SK-MEL-5 (cell line): ENCODE results near the gene PLXNA4. TPM values are rescaled to one million over a fixed set of nuclear protein-coding genes. Genes with fewer than 3 reads are reported as not detected.

Experiments
- DNase-seq: peaks from one replicate; pipeline ENCODE4 v3.0.0-alpha.2; 2016; ENCODE audit warnings: low read depth, low spot score
- in situ Hi-C: cut with HindIII; loops from 2 replicates; pipeline ENCODE4 v1.10.0; 2016; ENCODE audit warnings: low sequenced_read_pairs, high pct_unique_total_duplicates, low pct_unique_long_range_greater_than_20kb
- total RNA-seq: library from RNA; depleted of rRNA; stranded (reverse); fragments of >200 nt; shearing (Covaris generic); gene quantifications from 2 replicates; pipeline ENCODE4 v1.2.3, GENCODE V29; 2014

The PLXNA4 gene
- total RNA-seq, 1 experiment from 2014 or later = 0.18 TPM

DNA sequence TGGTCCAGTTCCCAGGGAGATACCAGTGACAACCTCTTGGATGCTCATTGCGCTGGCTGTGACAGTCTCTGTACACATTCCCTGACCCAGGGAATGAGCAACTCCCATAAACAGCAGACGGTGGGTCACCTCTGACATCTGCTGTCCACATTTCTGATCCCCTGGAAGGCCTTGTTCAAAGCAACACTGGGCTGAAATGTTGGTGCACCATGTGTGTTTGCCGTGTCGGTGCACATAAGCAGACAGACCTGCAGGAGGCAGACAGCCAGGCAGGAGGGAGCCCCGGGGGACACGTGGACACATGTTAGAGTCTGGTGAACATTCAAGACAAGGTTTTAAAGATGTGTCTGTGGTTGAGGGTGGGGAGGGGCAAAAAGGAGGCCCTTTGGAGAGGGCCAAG lies 254.9 kb downstream of the PLXNA4 start:
- in situ Hi-C loops = no loop called here
- peak; percentile 34 for DNase-seq

DNA sequence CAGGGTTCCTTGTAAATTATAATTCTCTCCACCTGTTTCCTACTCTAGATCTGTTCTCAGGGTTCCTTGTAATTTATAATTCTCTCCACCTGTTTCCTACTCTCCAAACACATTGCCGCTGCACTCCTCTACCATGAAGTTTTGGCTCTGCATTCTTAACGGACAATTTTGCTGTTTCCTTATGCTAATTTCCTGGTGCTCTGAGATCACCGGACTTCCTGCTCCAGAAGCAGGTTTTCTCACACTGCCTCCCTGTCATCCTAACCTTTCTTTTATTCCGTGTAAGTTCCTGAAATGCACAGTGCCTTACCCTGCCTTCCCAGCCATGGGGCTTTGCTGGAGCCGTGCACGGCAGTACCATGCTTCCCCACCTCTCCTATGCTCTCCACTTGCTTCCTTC lies 256.8 kb downstream of the PLXNA4 start:
- in situ Hi-C loops = no loop called here
- DNase-seq = no peak

DNA sequence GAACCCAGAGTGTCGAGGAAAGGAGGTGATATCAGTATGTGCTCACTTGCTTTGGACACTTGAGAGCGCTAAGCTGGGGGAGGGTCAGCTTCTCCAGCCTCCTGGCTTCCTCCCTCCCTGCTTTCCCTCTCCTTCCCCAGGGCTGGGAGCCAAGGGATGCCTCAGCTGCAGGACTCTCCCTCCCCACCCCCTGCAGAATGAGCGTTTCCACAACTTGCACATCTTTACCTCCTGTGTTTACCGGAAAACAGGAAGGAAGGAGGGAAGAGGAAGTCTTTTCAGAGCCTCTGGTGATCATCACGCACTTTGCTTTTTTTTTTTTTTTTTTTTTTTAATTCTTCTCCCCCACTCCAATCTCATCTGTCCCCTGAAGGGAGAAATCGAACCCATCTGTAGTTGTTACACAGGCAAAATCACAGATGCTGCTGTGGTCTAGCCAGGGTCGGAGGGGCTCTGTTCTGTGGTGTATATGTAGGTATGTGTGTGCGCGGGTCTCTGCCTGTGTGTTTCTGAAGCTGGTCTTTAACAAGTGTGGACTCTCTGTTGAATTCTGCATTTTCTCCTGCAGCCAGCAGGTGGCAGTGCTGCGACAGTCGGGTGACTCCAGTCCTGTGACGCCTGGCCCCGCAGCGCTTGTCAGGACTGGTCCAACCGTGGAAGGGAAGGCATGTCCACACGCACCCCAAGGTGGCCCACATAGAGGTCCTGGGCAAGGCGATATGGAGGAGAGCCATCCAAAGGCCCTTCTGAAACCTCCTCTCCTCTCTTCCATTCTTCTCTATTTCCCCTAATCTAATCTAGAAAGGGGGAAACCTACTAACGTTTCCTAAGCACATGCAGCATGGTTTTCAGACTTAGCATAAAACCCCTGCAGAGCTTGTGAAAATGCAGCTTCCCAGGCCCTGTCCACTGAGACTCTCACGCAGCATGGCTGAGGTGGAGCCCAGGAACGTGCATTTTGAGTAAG lies 257.6 kb downstream of the PLXNA4 start:
- peak; percentile 92 for DNase-seq
- in situ Hi-C loops = no loop called here

DNA sequence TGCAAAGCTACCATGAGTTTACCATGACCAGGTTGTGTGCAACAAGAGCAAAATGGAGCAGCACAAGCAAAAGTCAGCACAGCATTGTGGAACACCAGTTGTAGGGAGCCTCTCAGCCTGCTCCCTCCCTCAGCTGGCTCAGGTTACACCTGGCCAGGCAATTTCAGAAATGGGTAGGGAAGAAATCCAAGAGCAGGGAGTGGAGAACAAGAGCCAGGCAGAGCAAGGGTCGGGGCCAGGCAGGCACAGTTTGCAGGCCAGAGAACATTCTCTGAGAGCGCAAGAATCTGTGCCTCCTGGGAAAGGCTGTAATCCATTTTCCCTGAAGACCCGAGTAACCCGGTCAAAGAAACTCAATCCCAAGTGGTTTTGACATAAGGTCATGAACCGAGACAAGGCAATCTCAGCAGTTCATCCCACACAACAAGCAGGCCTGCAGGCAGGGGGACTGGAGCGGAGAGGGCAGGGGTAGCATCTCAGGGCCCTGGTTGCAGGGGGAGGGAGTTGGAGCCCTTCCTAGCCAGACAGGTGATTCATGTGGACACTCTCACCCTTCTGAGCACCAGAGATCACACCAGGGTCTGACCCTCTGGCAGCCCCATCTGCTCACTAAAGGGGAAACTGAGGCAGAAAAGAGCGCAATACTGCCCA lies 258.4 kb downstream of the PLXNA4 start:
- in situ Hi-C loops = no loop called here
- DNase-seq = no peak

DNA sequence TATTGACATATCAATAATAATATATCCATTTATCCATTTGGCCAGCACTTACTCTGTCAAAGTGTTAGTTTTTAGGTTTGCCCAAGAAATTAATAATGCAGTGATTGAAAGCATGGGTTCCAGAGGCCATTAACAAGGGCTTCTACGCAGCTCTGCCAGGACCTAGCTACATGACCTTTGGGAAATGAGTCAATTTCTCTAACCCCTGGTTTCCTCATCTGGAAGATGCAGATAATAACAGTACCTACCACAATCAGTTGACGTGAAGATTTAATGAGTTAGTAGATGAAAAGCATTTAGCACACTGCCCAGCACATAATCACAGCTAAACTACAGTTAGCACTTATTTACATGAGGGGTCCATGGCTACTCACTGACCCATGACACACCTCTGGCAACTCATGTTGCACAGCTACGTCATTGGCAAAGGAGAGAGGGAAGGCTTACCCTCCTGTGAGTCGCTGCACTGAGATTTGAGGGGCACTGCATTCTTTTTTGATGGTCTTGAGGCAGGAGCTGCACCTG lies 263.7 kb downstream of the PLXNA4 start:
- in situ Hi-C loops = no loop called here
- DNase-seq = no peak

DNA sequence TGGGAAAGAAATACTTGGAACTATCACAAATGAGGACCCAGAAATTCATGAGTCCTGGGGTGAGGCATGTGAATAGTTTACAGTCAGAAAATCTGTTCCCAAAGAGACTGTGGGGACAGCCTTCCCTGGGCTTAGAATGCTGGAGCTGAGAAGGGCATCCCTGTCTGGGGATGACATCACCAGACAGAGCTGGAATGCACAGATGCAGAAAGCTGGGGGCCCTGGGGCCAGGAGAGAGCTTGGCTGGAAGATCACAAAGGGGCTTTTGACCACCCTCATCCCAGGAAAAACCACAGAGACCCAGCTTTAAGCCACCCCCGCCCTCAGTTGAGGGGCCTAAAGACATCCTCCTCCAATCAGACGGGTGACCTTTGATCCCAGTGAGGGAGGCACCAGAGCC lies 264.5 kb downstream of the PLXNA4 start:
- DNase-seq = no peak
- in situ Hi-C loops = no loop called here

DNA sequence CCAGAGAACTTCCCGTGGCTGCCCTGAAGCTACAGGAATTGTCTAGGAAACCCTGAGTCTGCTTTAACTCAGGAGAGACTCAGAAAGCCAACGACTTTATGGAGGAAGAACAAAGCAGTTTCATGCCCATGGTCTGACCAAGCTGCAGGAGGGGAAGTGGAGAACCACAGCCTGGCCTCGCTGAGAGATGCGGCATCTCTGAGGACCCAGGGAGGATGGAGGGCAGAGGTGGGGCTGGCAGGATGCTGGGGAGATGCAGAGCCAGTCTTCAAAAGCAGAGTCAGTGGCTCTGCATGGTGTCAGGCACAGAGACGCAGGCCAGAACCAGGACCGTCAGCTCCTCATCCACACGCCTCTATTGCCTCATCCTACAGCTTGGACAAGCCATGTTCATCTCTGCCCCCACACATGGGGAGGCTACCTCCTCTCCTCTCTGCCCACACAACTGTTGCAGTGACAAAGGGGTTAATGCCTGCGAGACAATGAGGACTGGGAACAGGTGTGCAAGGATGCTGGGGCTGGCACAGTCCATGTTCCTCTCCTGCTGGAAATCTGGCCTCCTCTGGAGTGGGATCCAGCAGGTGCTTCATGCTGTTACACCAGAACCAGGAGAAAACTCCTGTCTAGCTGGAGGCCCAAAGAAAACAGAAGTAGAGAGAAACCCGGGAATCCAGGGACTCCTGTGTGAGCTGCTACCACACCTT lies 267.0 kb downstream of the PLXNA4 start:
- no peak for DNase-seq
- in situ Hi-C loops = no loop called here

DNA sequence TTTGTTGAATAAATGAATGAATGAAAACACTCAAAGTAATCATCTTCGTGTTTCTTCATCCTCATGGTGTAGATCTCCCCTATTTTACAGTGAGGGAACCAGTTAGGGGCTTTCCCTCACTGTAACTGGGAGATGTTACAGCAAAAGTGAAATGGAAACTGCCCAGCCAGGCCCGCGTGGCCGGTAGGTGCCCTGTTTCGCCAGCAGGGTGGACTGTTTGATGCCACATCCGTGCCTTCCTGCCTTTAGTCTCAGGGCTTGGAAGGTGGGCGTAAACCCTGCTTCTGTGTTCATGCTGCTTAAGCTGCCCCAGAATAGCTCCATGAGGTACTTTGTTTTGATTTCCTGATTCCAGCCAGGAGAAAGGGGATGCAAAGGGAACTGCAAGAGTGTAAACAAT lies 268.8 kb downstream of the PLXNA4 start:
- in situ Hi-C loops = no loop called here
- peak; percentile 32 for DNase-seq

DNA sequence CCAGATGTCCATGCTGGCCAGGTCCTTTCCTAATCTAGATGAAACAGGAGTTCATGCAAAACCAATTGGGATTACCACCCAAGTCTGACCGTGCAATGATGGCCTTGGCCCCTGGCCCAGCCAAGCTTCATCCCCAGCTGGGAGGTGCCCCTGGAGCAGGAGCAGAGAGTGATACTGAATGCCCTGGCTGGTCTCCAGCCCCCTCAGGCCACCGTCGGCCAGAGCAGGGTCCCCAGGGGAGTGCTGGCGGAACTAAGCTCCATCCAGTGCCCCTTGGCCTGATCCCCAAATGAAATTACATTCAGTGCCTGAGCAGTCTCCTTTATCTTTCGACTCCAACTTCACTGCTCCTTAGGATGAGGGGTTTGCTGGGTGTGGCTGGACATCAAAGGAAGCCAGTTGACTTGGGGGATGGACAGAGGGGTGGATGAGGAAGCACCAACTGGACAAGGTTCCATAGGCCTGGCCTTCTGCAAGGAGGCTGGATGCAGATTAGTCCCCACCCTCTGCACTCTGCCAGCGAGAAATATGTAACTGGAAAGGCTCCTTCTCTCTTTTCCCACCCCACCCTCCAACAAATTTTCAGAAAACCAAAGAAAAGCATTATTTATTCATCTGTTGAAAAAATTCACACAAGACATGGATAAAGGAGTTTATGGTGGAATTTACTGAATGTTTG lies 275.5 kb downstream of the PLXNA4 start:
- in situ Hi-C loops = no loop called here
- DNase-seq = no peak

DNA sequence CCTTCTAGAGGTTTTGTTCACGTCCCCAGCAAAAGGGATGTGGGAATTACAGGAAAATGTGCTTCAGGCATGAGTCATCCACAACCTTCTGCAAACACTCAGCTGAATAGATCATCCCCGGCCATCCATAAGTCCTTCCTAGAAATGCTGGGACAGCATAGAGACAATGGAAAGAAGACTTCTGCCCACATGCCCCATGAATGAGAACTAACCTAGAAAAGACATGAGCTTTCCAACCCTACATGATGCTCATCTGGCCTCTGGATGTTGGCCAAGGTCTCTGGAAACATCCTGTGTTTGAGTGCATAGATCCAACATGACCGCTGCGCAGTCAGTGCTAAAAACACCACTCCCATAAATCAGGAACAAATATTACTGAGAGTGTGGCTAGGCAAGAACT lies 277.5 kb downstream of the PLXNA4 start:
- in situ Hi-C loops = no loop called here
- no peak for DNase-seq

DNA sequence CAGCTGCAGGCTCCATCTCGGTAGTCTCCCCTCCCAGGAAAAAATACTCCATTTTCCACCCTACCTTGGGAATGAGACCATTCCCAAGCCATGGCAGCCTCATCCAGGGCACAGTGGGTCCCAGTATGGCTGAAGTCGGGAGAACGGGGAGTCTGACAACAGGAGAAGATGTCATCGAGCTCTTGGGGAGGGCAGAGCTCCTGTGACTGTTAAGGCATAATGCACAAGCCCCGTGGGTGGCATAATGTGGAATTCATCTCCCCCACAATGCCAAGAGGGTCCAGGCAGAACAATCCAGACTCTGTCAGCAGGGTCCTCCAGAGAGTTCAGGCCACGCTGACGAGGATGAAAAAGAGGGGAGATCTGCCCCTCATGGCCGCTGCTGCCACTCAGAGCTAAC lies 279.4 kb downstream of the PLXNA4 start:
- no peak for DNase-seq
- in situ Hi-C loops = no loop called here

DNA sequence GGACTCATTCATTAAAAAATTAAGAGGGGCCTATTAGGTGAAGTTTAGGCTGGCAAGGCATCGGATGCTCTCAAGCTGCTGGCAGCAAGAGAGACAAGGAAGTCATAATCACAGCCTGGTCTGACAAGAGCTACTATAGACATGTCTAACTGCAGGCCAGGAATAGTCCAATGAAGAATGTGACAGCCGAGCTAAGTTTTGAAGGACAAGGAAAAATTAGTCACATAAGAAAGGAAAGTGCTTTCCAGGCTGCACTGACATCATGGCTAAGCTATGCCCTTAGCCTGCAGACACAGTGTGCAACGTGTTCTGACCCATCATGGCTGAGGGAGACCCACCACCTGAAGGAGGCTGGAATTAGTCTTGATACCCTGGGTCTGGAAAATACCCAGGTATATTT lies 281.1 kb downstream of the PLXNA4 start:
- DNase-seq = no peak
- in situ Hi-C loops = no loop called here

DNA sequence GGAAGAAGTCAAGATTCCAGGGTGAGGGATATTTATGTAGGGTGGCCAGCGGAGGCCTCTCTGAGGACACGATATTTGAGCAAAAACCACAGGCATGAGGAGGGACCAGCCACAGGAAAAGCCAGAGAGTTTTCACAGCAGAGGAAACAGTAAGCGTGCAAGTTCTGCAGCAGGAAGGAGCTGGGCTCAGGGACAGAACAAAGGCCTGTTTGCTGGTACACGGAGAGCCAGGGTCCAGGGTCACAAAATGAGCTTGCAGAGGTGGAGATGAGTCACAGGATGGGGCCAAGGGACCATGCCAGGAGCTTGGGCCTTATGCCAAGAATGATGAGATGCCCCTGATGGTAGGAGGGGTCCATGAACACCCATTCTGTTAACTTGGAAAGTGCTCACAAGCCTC lies 283.5 kb downstream of the PLXNA4 start:
- in situ Hi-C loops = no loop called here
- no peak for DNase-seq

DNA sequence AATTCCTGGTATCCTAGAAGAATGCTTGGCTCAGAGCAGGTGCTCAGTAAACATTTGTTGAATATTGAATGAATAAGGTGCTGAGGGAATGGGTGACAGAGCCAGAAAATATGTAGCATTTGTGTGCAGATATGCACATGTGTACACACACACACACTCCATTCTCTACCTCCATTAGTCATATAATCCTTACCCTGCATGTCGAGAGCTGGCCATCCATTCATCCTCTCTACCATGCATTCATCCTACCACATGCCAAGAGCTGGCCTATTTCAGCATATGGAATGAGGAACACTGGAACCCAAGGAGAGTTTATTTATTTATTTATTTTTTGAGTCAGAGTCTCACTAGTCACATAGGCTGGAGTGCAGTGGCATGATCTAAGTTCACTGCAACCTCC lies 284.8 kb downstream of the PLXNA4 start:
- no peak for DNase-seq
- in situ Hi-C loops = no loop called here

DNA sequence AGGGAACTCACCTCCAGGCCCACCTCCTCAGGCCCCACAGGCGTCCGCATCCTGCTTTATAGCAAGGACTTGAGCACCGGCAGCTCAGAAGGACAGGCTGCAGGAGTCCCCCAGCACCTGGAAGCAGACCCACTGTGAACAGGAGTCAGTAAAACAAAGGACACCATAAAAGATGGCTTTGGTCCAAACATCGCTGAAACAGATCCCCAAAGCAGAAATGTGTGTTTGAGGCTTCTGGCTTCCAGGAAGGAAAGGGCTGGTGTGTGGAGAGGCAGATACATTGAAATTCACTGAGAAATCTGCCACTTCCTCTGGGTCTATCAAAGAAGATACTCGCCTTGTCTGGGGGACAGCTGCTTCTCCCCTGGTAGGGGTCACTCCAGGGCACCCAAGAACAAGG lies 286.2 kb downstream of the PLXNA4 start:
- DNase-seq = no peak
- in situ Hi-C loops = no loop called here

DNA sequence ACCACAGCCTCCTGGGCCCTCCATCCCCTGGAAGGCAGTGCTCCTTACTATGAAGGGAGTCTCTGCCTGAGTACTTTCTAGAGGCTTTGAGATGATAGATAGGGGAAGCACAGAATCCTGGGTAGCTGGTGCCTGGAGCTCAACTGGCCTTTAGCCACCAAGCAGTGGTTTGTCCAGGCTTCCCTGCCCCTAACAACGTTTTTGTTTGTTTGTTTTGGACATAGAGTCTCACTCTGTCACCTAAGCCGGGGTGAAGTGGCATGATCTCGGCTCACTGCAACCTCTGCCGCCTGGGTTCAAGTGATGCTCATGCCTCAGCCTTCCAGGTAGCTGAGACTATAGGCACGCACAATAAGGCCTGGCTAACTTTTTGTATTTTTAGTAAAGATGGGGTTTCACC lies 289.4 kb downstream of the PLXNA4 start:
- no peak for DNase-seq
- in situ Hi-C loops = no loop called here

DNA sequence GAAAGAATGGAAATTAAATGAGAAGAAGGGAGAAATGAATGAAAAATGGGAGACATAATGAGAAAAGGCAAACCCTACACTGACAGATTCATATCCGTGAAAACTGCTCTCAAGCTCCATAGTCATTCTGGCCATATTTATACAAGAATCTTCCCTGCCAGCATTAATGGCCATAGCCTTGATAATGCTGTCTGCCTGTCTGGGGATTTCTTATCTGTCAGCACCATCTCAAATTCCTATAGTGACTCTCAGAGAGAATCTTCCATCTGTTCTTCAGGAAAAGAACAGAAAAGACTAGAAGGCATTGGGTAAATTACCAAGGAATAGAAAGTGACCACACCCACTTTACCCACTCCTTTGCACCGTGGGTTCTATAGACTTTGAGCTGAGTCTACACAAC lies 295.9 kb downstream of the PLXNA4 start:
- in situ Hi-C loops = no loop called here
- DNase-seq = no peak

DNA sequence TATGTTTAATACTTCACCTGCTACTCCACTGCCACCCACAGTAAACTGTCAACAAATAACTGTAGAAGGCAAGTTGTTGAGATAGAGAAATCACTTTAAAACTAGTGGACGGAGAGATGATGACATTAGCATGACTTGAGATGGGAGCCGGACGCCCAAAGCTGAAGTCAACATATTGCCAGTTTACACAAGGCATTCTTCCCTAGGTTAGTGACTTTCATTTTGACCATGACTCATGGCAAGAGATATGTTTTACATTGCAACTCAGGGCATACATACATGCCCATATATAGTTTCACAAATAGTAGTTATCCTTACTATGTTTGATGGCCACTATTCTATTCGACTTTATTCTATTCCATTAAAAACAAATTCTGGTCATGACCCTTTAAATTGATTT lies 296.6 kb downstream of the PLXNA4 start:
- in situ Hi-C loops = no loop called here
- no peak for DNase-seq
